ENCODE measurements around the gene RAD9A.
A peak's percentile ranks its signal among the peaks of the same experiment; 100 is the strongest.

The RAD9A gene

GRCh38 chr11:67391304-67392182 lies at the start of gene RAD9A:
Gene RAD9A, plus strand, starts transcription at chr11:67391986. Its CDS starts 59 bp downstream, at chr11:67392045.
- DNase-seq (ENCODE audit: low spot score) = peak; percentile 94

- DNase-seq (ENCODE audit: low spot score) = no peak
Observed at GRCh38 chr11:67344264-67344663, 47.5 kb upstream of the RAD9A start.

GRCh38 chr11:67345247-67345919 lies 46.4 kb upstream of the RAD9A start:
- no peak for DNase-seq (ENCODE audit: low spot score)

- DNase-seq (ENCODE audit: low spot score) = peak; percentile 52
Observed at GRCh38 chr11:67345920-67346819, 45.6 kb upstream of the RAD9A start.

- no peak for DNase-seq (ENCODE audit: low spot score)
Observed at GRCh38 chr11:67347964-67348749, 43.6 kb upstream of the RAD9A start.

GRCh38 chr11:67349036-67349435 lies 42.8 kb upstream of the RAD9A start:
- DNase-seq (ENCODE audit: low spot score) = no peak

- DNase-seq (ENCODE audit: low spot score) = no peak
Observed at GRCh38 chr11:67349457-67349856, 42.3 kb upstream of the RAD9A start.

GRCh38 chr11:67349928-67350465 lies 41.8 kb upstream of the RAD9A start:
- no peak for DNase-seq (ENCODE audit: low spot score)

- DNase-seq (ENCODE audit: low spot score) = peak; percentile 86
Observed at GRCh38 chr11:67351275-67352005, 40.3 kb upstream of the RAD9A start.

- DNase-seq (ENCODE audit: low spot score) = no peak
Observed at GRCh38 chr11:67352546-67353316, 39.1 kb upstream of the RAD9A start.

GRCh38 chr11:67353317-67354074 lies 38.3 kb upstream of the RAD9A start, which contains the start of gene POLD4:
Gene POLD4, minus strand, starts transcription at chr11:67353546. Its CDS starts 147 bp downstream, at chr11:67353399.
- peak; percentile 96 for DNase-seq (ENCODE audit: low spot score)

- DNase-seq (ENCODE audit: low spot score) = peak; percentile 26
Observed at GRCh38 chr11:67354075-67355022, 37.4 kb upstream of the RAD9A start.

GRCh38 chr11:67355023-67355793 lies 36.6 kb upstream of the RAD9A start:
- DNase-seq (ENCODE audit: low spot score) = no peak

GRCh38 chr11:67355794-67356386 lies 35.9 kb upstream of the RAD9A start:
- no peak for DNase-seq (ENCODE audit: low spot score)

- DNase-seq (ENCODE audit: low spot score) = no peak
Observed at GRCh38 chr11:67356387-67356863, 35.4 kb upstream of the RAD9A start.

Data from cerebellar cortex (tissue), 1 donor.